Activated T-helper 17 cell treated with anti-CD3 and anti-CD28 coated beads, Interleukin-2, amount 50 U/mL, for 72 hours (primary cell): ENCODE results near the gene HSD17B2. TPM values are rescaled to one million over a fixed set of nuclear protein-coding genes. Genes with fewer than 3 reads are reported as not detected.

Experiments used
- ATAC-seq: fragments of 150-1000 bp; cut with Tn5 transposase; replicated peaks from 2 replicates; pipeline ENCODE4 v1.10.0; 2021; ENCODE audit warnings: mild to moderate bottlenecking, moderate library complexity
- H3K27ac Mint-ChIP-seq: one replicate; pipeline ENCODE4 v1.8.0; 2022; ENCODE audit warnings: mixed read lengths
- H3K27me3 Mint-ChIP-seq: one replicate; pipeline ENCODE4 v1.8.0; 2022; ENCODE audit warnings: mixed read lengths
- H3K36me3 Mint-ChIP-seq: one replicate; pipeline ENCODE4 v1.8.0; 2022; ENCODE audit warnings: low read depth, mild to moderate bottlenecking, mixed read lengths
- H3K4me1 Mint-ChIP-seq: one replicate; pipeline ENCODE4 v1.8.0; 2022; ENCODE audit warnings: mixed read lengths
- H3K4me3 Mint-ChIP-seq: one replicate; pipeline ENCODE4 v1.8.0; 2022; ENCODE audit warnings: mild to moderate bottlenecking, mixed read lengths
- H3K9me3 Mint-ChIP-seq: one replicate; pipeline ENCODE4 v1.8.0; 2022; ENCODE audit warnings: mixed read lengths
- total RNA-seq, 2 donors: library from RNA; stranded (reverse); gene quantifications; one replicate each; pipeline ENCODE4 v1.2.3, GENCODE V29; 2022

Gene HSD17B2
- total RNA-seq, 2 donors from 2014 or later, result not detected

- peaks cover 22% of the 10 kb centered on the region for H3K27me3 Mint-ChIP-seq
- no peak overlapping the region for H3K27ac Mint-ChIP-seq
- no peaks in the 10 kb centered on the region for H3K36me3 Mint-ChIP-seq
These were observed 12.3 kb downstream of the HSD17B2 start for GRCh38 chr16:82047374-82047773.

GRCh38 chr16:82047787-82048186, 12.7 kb downstream of the HSD17B2 start:
- Mint-ChIP-seq H3K4me3 (no peak overlapping the region), H3K27me3 (peaks cover 22% of the 10 kb centered on the region), H3K9me3 (no peaks in the 10 kb centered on the region), H3K36me3 (no peaks in the 10 kb centered on the region), H3K4me1 (no peaks in the 10 kb centered on the region), H3K27ac (no peak overlapping the region)
- no peak for ATAC-seq

More at GRCh38 chr16:82047374-82047773, 12.3 kb downstream of the HSD17B2 start:
- ATAC-seq, result no peak
- Mint-ChIP-seq H3K4me1 (no peaks in the 10 kb centered on the region), H3K4me3 (no peak overlapping the region), H3K9me3 (no peaks in the 10 kb centered on the region)

DNA sequence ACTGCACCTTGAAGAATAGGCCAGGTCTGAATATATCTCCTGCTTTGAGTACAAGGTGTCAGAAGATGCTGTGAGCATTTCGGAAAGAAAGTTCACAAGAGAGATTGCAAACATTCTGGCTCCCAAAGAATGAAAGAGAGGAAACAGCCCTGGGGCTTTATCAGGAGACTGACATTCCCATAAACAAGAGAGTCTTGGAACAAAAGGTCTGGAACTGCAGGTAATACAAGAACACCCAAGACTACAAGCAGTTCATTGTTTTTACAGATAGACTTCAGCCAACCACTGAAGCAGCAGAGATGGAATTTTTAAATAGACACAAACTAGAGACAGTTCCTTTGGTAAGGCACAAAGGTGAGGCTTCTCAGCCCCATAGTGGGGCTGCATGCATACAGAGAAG, 14.4 kb downstream of the HSD17B2 start:
- Mint-ChIP-seq H3K4me3 (no peak overlapping the region), H3K36me3 (no peaks in the 10 kb centered on the region), H3K27me3 (peaks cover 24% of the 10 kb centered on the region), H3K9me3 (no peaks in the 10 kb centered on the region), H3K27ac (no peak overlapping the region), H3K4me1 (no peaks in the 10 kb centered on the region)
- no peak for ATAC-seq

- no peaks in the 10 kb centered on the region for H3K4me1 Mint-ChIP-seq
- no peaks in the 10 kb centered on the region for H3K36me3 Mint-ChIP-seq
- no peak overlapping the region for H3K4me3 Mint-ChIP-seq
- H3K9me3 Mint-ChIP-seq, result no peaks in the 10 kb centered on the region
- no peak for ATAC-seq
- peaks cover 29% of the 10 kb centered on the region for H3K27me3 Mint-ChIP-seq
- H3K27ac Mint-ChIP-seq, result no peak overlapping the region
These were observed 15.5 kb downstream of the HSD17B2 start for GRCh38 chr16:82050506-82050905.

GRCh38 chr16:82050909-82051357, 15.9 kb downstream of the HSD17B2 start:
- Mint-ChIP-seq H3K4me1 (no peaks in the 10 kb centered on the region), H3K9me3 (no peaks in the 10 kb centered on the region), H3K4me3 (no peak overlapping the region), H3K27me3 (peaks cover 32% of the 10 kb centered on the region), H3K36me3 (no peaks in the 10 kb centered on the region), H3K27ac (no peak overlapping the region)
- ATAC-seq, result no peak

- H3K4me1 Mint-ChIP-seq, result no peaks in the 10 kb centered on the region
- no peak overlapping the region for H3K27ac Mint-ChIP-seq
These were observed 16.6 kb downstream of the HSD17B2 start for GRCh38 chr16:82051656-82052055.

GRCh38 chr16:82055117-82055516, 20.1 kb downstream of the HSD17B2 start:
- Mint-ChIP-seq H3K27me3 (peaks cover 30% of the 10 kb centered on the region), H3K27ac (no peak overlapping the region), H3K36me3 (no peaks in the 10 kb centered on the region), H3K4me1 (no peaks in the 10 kb centered on the region), H3K9me3 (no peaks in the 10 kb centered on the region), H3K4me3 (no peak overlapping the region)
- ATAC-seq, result no peak

More at GRCh38 chr16:82051656-82052055, 16.6 kb downstream of the HSD17B2 start:
- Mint-ChIP-seq H3K36me3 (no peaks in the 10 kb centered on the region), H3K27me3 (peaks cover 36% of the 10 kb centered on the region), H3K4me3 (no peak overlapping the region), H3K9me3 (no peaks in the 10 kb centered on the region)
- no peak for ATAC-seq

DNA sequence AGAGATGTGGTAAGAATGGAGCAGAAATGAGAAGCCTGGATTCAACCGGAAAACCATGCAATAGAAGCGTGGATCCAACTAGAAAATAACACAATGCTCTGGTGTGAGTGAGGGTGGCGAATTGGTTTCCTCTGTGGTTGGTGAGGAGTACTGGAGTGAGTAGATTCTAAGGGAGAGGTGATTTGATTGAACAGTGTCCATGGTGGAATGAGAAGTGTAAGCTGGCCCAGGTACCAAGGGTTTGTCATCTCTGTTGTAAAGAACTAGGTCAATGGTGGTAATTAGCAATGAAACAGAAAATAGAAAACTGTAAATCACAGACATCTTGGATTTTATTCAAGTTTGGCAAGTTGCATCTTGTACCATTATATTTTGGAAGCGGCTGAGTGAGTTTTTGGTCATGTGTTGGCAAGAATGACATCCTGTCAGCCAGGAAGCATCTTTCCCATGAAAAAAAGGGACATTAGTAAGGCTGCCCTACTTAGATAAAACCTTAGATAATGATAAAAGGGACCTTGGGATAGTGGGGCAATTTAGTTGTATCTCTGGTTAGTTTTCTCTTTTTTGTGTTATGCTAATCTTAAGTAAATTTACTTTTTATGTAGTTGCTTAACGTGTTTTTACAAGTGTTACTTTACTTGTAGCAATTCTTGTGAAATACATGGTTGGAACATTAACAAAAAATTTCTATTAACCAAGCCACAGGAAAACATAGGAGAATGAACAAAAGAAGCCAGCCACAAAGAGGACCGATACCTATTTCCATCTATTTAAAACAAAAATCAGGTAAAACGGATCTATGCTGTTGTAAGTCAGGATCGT, 20.9 kb downstream of the HSD17B2 start:
- no peak overlapping the region for H3K4me3 Mint-ChIP-seq
- no peaks in the 10 kb centered on the region for H3K36me3 Mint-ChIP-seq

DNA sequence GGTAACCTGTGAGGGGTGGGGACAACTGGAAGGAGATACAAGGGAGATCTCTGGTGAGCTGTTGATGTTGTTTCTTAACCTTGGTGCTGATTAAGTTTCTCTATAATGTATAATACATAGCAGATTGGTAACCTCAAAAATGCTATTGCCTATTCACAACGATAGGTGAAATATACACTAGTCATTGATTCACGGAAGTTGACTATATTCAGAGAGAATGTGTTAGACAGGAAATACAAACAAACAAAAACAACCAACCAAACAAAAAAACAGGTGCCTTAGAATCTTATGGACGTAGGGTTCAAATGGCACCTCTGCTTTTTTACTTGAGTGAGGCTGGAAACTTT, 21.5 kb downstream of the HSD17B2 start:
- Mint-ChIP-seq H3K9me3 (no peaks in the 10 kb centered on the region), H3K27me3 (peaks cover 30% of the 10 kb centered on the region), H3K4me1 (no peaks in the 10 kb centered on the region), H3K27ac (no peak overlapping the region), H3K4me3 (no peak overlapping the region), H3K36me3 (no peaks in the 10 kb centered on the region)
- no peak for ATAC-seq

More for the DNA sequence above, 20.9 kb downstream of the HSD17B2 start:
- H3K4me1 Mint-ChIP-seq, result no peaks in the 10 kb centered on the region
- peaks cover 30% of the 10 kb centered on the region for H3K27me3 Mint-ChIP-seq
- H3K27ac Mint-ChIP-seq, result no peak overlapping the region
- ATAC-seq, result no peak
- no peaks in the 10 kb centered on the region for H3K9me3 Mint-ChIP-seq

GRCh38 chr16:82059161-82059982, 24.3 kb downstream of the HSD17B2 start:
- H3K9me3 Mint-ChIP-seq, result no peaks in the 10 kb centered on the region
- H3K27me3 Mint-ChIP-seq, result peaks cover 36% of the 10 kb centered on the region
- no peaks in the 10 kb centered on the region for H3K4me1 Mint-ChIP-seq
- no peak overlapping the region for H3K27ac Mint-ChIP-seq
- H3K4me3 Mint-ChIP-seq, result no peak overlapping the region
- no peaks in the 10 kb centered on the region for H3K36me3 Mint-ChIP-seq
- no peak for ATAC-seq

DNA sequence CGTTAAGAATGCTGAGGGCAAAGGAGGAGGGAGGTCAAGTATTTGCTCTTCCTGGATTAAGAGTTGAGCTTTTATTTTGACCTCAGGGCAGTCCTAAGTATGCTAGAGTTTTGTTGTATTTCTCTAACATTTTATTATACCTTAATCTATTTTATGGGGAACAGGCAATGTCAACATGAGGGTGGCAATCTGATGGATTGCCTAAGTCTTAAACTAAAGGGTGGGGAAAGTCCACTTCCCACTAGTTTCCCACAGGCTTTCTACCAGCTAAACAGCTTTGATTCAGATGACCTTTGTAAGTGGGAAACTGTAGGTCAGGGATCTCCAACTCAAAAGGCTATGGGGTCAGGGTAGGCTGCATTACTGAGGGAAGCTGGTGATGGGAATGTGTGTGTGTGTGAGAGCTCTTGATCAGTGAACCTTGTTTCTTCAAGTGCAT, 24.9 kb downstream of the HSD17B2 start:
- no peak overlapping the region for H3K4me3 Mint-ChIP-seq

DNA sequence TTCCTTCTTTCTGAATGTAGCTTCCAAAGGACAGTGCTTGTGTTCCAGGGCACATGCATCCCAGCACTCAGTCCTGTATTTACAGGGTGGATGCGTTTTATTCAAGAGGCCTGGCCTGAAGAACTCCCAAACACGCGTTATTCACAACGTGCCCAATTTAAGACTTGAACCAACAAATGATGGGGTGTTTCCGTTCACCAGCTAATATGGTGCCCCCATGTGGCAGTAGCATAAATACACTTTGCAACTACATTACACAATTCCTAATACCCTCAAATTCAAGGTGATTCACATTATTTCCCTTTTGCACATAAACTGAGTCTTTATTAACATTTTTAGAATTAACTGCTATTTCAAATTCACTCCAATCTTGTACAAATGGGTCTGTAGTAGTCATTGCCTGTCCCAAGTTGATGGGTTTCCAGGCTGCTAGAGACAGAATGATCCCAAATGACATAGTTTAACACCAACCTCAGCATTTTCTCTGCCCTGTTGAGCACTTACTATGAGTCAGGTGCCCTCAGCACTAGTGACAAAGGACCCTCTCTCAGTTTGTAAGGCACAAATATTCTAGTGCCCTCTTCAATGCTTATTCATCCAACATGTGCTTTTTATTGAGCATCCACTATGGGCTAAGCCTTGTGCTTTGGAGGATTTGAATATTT, 26.9 kb downstream of the HSD17B2 start:
- H3K4me1 Mint-ChIP-seq, result no peaks in the 10 kb centered on the region
- H3K9me3 Mint-ChIP-seq, result no peaks in the 10 kb centered on the region
- H3K36me3 Mint-ChIP-seq, result no peaks in the 10 kb centered on the region
- peaks cover 32% of the 10 kb centered on the region for H3K27me3 Mint-ChIP-seq
- no peak overlapping the region for H3K27ac Mint-ChIP-seq
- ATAC-seq, result peak; percentile 28
- no peak overlapping the region for H3K4me3 Mint-ChIP-seq

More for the DNA sequence above, 24.9 kb downstream of the HSD17B2 start:
- Mint-ChIP-seq H3K9me3 (no peaks in the 10 kb centered on the region), H3K27ac (no peak overlapping the region), H3K4me1 (no peaks in the 10 kb centered on the region), H3K27me3 (peaks cover 39% of the 10 kb centered on the region), H3K36me3 (no peaks in the 10 kb centered on the region)
- ATAC-seq, result no peak

DNA sequence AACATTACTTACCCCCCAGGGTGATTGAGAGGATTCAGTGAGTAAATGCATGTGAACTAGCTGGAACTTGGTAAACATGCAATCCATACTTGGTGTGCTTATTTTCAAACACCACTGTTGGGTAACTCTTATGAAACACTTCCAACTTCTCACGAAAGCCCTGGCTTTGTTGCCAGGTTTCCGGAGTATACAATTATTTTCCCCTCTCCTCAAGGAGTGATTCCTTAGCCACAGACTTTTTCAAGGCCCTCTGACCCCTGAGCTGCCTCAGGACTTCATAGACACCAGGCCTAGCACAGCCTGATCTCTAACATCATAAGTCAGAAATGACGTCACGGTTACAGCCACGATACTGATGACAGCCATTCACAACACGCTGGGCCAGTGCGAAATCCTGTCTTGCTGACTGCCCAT, 27.6 kb downstream of the HSD17B2 start:
- Mint-ChIP-seq H3K4me3 (no peak overlapping the region), H3K36me3 (no peaks in the 10 kb centered on the region), H3K27ac (no peak overlapping the region), H3K9me3 (no peaks in the 10 kb centered on the region), H3K27me3 (peaks cover 32% of the 10 kb centered on the region), H3K4me1 (no peaks in the 10 kb centered on the region)
- no peak for ATAC-seq

DNA sequence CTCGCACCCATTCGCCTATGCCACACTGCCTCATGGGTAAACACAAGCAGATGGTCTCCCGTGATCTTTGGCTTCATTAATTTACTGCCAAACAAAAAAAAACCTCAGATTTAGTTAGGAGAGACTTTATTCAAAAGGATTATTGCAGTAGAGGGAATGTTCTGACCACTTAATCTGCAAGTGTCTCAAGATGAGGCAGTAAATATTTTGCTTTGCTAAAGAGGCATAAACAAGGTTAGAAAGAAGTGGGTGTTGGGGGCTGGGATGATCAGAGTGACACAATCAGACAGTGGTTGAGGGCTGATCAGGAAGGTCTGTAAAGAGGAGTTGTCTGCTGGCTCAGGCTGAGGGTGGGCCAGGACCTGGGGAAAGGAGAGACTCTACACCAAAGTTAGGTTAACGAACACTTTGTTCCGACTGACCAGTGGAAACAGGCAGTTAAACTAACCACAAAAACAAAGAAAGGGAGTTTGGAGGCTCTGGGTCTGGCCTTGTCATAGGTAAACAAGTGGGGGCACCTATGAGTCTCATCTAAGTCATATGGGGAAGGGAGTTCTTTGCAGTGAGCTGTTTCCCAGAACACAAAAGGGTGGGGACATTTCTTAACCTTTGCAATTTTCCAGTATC, 28.5 kb downstream of the HSD17B2 start:
- Mint-ChIP-seq H3K4me3 (no peak overlapping the region), H3K27me3 (peaks cover 37% of the 10 kb centered on the region), H3K27ac (no peak overlapping the region), H3K9me3 (no peaks in the 10 kb centered on the region), H3K36me3 (no peaks in the 10 kb centered on the region), H3K4me1 (no peaks in the 10 kb centered on the region)
- ATAC-seq, result no peak
